ENCODE results near the gene AKNAD1.
"Not testable (repeated sequence)": the region's sequence is repeated elsewhere in the genome, so short reads cannot be mapped to it uniquely, and the experiment has no call there.

AKNAD1 gene

GRCh38 chr1:108829498-108829916, 27.4 kb downstream of the AKNAD1 start:
- no peak for DNase-seq (ENCODE audit: low spot score)

GRCh38 chr1:108828074-108828961, 28.6 kb downstream of the AKNAD1 start:
- DNase-seq (ENCODE audit: low spot score): no peak

- DNase-seq (ENCODE audit: low spot score): no peak
These were observed 30.7 kb downstream of the AKNAD1 start for GRCh38 chr1:108826081-108826635.

GRCh38 chr1:108824051-108824450, 32.8 kb downstream of the AKNAD1 start:
- DNase-seq (ENCODE audit: low spot score): no peak

- no peak for DNase-seq (ENCODE audit: low spot score)
These were observed 33.3 kb downstream of the AKNAD1 start for GRCh38 chr1:108823632-108824031.

GRCh38 chr1:108819878-108820277, 37.0 kb downstream of the AKNAD1 start:
- DNase-seq (ENCODE audit: low spot score): no peak

- no peak for DNase-seq (ENCODE audit: low spot score)
These were observed 39.1 kb downstream of the AKNAD1 start for GRCh38 chr1:108817811-108818210.

- DNase-seq (ENCODE audit: low spot score): peak; percentile 80
These were observed 39.9 kb downstream of the AKNAD1 start for GRCh38 chr1:108817016-108817415.

GRCh38 chr1:108816049-108816893, 40.6 kb downstream of the AKNAD1 start:
- DNase-seq (ENCODE audit: low spot score): peak; percentile 92

GRCh38 chr1:108815566-108815965, 41.3 kb downstream of the AKNAD1 start:
- DNase-seq (ENCODE audit: low spot score): no peak

- DNase-seq (ENCODE audit: low spot score): no peak
These were observed 42.4 kb downstream of the AKNAD1 start for GRCh38 chr1:108814343-108815125.

GRCh38 chr1:108813326-108813725, 43.6 kb downstream of the AKNAD1 start:
- no peak for DNase-seq (ENCODE audit: low spot score)

- DNase-seq (ENCODE audit: low spot score): no peak
These were observed 45.3 kb downstream of the AKNAD1 start for GRCh38 chr1:108811611-108812010.

- no peak for DNase-seq (ENCODE audit: low spot score)
These were observed 48.5 kb downstream of the AKNAD1 start for GRCh38 chr1:108808438-108808837.

GRCh38 chr1:108803548-108803947, 53.3 kb downstream of the AKNAD1 start:
- DNase-seq (ENCODE audit: low spot score): no peak

- no peak for DNase-seq (ENCODE audit: low spot score)
These were observed 55.8 kb downstream of the AKNAD1 start for GRCh38 chr1:108801101-108801500.

GRCh38 chr1:108799001-108799400, 57.9 kb downstream of the AKNAD1 start:
- DNase-seq (ENCODE audit: low spot score): no peak

GRCh38 chr1:108792420-108792819, 64.5 kb downstream of the AKNAD1 start:
- no peak for DNase-seq (ENCODE audit: low spot score)

GRCh38 chr1:108791790-108792189, 65.1 kb downstream of the AKNAD1 start:
- DNase-seq (ENCODE audit: low spot score): no peak

- no peak for DNase-seq (ENCODE audit: low spot score)
These were observed 71.0 kb downstream of the AKNAD1 start for GRCh38 chr1:108785880-108786279.

GRCh38 chr1:108785264-108785663, 71.6 kb downstream of the AKNAD1 start:
- no peak for DNase-seq (ENCODE audit: low spot score)

- not testable (repeated sequence) for DNase-seq (ENCODE audit: low spot score)
These were observed 75.3 kb downstream of the AKNAD1 start for GRCh38 chr1:108781575-108781944.

All from left forelimb (tissue), 1 donor.